SU-DHL-6 (cell line): ENCODE results near the gene ARHGAP26.

ENCODE experiments used
- EZH2phosphoT487 ChIP-seq: fragments of 200-600 bp; sonication (generic), shearing (Covaris generic); conservative IDR thresholded peaks from 2 replicates; pipeline ENCODE4 v1.6.1; 2018; ENCODE audit warnings: mild to moderate bottlenecking, antibody characterized with exemption, low read length, moderate library complexity, mixed read lengths
- TF ChIP-seq, protein P1 (sequence below): fragments of 200-600 bp; sonication (generic); IDR thresholded peaks from one replicate; pipeline ENCODE4 v1.5.1; 2017; ENCODE audit warnings: antibody characterized with exemption, mild to moderate bottlenecking, low read length, moderate library complexity; ENCODE audit not compliant: insufficient read depth, poor library complexity, severe bottlenecking

DNA sequence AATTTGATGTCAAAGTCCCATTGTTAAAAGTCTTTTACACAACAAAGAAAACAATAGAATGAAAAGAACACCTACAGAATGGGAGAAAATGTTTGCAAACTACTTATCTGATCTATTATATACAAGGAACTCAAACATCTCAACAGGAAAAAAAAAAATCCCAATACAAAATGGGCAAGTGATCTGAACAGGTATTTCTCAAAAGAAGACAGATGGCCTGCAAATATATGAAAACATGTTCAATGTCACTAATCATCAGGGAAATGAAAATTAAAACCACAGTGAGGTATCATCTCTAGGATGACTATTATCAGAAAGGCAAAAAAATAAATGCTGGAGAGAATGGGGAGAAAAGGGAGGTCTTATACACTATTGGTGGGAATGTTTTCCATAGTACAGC is 301.8 kb downstream of the ARHGAP26 start:
- TF ChIP-seq, protein P1, sequence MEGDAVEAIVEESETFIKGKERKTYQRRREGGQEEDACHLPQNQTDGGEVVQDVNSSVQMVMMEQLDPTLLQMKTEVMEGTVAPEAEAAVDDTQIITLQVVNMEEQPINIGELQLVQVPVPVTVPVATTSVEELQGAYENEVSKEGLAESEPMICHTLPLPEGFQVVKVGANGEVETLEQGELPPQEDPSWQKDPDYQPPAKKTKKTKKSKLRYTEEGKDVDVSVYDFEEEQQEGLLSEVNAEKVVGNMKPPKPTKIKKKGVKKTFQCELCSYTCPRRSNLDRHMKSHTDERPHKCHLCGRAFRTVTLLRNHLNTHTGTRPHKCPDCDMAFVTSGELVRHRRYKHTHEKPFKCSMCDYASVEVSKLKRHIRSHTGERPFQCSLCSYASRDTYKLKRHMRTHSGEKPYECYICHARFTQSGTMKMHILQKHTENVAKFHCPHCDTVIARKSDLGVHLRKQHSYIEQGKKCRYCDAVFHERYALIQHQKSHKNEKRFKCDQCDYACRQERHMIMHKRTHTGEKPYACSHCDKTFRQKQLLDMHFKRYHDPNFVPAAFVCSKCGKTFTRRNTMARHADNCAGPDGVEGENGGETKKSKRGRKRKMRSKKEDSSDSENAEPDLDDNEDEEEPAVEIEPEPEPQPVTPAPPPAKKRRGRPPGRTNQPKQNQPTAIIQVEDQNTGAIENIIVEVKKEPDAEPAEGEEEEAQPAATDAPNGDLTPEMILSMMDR = no peak
- no peak for TF ChIP-seq EZH2phosphoT487
